ENCODE results near the gene TSEN15.

The TSEN15 gene

DNA sequence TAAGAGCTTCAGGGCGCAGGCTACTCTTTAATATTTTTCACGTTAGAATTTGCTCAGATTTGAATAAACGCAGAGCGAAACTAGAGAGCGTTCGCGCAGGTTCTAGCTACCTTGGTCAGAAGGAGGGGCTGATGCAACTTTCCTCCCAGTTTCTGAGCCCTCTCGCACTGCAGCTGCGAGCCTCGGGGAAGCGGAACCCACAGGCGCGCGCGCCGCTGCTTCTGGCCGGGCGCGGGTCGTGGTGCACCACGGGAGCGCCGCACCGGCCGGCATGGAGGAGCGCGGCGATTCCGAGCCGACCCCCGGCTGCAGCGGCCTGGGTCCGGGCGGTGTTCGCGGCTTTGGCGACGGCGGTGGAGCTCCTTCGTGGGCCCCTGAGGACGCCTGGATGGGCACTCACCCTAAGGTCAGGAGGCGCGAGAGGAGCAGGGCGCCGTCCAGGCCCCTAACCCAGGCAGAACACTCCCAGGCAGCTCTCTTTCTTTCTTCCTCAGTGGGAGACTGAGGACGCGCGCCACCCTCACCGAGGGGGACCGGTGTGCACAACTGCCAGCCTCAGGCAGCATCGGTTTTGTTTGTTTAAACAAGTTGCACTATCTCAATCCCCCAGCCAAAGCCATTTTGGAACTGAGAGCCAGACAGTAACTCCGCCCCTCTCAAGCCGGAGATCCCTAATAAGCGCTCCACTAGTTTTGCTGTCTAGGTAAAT lies at the start of gene TSEN15:
Gene TSEN15 (plus strand): TSS at position 246 of the 709 bp plus-strand sequence. CDS start 26 bp downstream, at position 272.
- peak; percentile 85 for DNase-seq

DNA sequence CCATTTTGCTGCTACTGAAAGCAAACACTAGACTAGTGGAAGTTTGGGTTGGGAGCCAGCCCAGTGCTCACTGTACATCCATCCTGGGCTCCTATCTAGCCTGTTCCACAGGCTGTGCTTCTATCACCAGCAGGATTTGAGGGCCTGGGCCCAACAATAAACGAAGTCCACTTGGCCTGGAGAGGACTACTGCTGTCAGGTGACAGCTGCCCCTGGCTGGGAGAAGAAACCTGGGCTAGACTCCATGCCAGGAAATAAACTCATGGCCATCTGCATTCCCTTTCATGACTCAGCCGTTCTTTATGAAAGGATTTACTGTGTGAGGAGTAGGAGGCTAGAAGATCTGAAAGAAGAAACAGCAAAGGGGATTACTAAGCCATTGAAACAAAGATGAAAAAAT lies 49.5 kb upstream of the TSEN15 start:
- DNase-seq = no peak

DNA sequence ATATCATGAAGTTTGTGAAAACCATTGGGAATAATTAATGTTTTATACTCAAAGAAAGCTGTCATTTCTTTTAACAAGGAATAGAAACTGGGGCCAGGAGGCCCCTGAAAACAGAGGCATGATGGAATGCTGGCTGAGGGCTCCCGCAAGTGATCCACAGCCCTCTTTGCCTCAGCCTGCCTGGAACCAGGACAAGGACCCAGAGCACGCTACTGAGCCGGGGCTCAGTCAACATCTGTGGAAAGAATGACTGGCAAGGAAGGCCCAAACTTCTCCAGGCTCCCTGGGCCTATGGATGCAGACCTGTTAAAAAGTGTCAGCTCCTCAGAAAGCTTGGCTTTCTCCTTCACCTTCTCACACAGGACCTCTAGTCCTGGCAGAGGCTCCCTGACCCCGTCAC lies 46.6 kb upstream of the TSEN15 start:
- no peak for DNase-seq

GRCh38 chr1:184005506-184005905 lies 46.0 kb upstream of the TSEN15 start:
- no peak for DNase-seq

- no peak for DNase-seq
Measured at GRCh38 chr1:184010788-184011187, 40.7 kb upstream of the TSEN15 start.

DNA sequence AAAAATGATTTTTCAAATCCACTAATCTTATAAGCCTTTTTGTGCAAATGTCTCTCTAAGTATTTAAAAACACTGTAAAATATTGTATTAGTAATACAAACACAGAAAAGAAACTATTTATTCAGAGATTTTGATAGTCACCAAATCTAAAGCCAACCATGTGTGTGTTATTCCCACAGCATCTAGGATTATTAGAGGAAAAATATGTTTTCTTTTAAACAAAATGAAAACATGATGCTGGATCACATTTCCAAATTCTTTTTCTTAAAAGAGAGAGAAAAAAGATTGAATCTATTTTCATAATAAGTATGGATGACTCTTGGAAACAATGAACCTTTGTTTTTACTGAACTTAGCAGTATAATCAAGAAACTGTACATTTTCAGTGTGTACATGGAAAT lies 39.3 kb upstream of the TSEN15 start:
- no peak for DNase-seq

GRCh38 chr1:184014271-184014670 lies 37.3 kb upstream of the TSEN15 start:
- DNase-seq = no peak

DNA sequence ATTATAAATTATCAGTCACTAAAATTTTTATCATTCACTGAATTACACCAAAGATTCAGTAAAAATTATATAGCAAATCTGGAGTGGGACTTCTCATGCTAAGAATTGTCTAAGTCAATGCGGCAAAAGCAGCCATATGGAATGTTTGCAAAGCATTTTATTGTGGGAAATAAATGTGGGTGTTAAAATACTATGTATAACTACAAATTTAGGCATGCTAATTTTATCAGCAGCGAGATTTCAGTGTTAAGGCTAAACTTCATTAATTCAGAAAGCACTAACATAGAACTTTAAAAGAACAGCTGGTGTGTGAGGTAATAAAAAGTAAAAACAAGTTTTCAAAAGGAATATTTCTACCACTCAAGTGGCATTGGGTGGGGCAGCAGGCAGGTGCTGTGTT lies 35.4 kb upstream of the TSEN15 start:
- no peak for DNase-seq

DNA sequence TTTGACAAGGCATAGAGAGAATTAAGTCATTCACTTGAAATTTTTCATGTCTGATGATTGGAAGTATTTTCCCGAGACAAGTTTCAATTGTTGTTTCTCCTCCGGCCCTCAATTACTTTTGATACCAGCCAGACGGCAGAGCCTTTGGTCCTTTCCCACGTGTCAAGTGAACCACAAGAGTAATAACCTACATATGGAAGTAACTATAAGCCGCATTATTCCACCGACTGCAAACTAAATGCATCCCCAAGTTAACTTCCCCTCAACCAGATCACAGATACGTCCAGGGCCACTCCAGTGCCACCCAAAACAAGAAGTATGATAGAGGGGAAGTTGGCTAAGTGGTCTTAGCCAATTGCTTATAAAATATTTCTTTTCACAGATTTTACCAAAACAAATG lies 34.2 kb upstream of the TSEN15 start:
- DNase-seq = no peak

- DNase-seq = no peak
Measured at GRCh38 chr1:184018622-184019021, 32.9 kb upstream of the TSEN15 start.

- DNase-seq = no peak
Measured at GRCh38 chr1:184019069-184019468, 32.5 kb upstream of the TSEN15 start.

GRCh38 chr1:184019506-184019905 lies 32.0 kb upstream of the TSEN15 start:
- DNase-seq = no peak

- DNase-seq = no peak
Measured at GRCh38 chr1:184020328-184020727, 31.2 kb upstream of the TSEN15 start.

GRCh38 chr1:184020855-184021254 lies 30.7 kb upstream of the TSEN15 start:
- no peak for DNase-seq

- DNase-seq = peak; percentile 63
Measured at GRCh38 chr1:184021728-184022127, 29.8 kb upstream of the TSEN15 start.

GRCh38 chr1:184022668-184023067 lies 28.9 kb upstream of the TSEN15 start:
- DNase-seq = no peak

DNA sequence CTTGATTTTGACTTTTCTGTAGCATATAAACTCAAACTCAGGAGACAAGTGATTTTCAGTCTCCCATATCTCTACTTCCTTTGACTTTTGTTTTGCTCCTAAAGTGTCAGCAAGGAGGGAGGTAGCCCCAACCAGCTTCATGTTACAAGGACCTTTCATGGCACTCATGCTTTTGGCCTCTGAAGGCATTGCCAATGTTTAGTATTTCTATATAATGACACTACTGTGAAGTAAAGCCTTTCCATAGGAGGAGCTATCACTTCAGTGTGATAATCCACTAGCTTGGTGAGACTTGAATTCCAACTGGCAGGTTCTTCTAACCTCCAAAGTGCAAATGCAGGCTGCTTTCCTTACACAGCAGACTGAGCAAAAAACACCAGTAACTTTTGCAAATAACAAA lies 28.4 kb upstream of the TSEN15 start:
- no peak for DNase-seq

- peak; percentile 6 for DNase-seq
Measured at GRCh38 chr1:184025242-184025675, 26.3 kb upstream of the TSEN15 start.

GRCh38 chr1:184027826-184028695 lies 23.5 kb upstream of the TSEN15 start:
- DNase-seq = no peak

DNA sequence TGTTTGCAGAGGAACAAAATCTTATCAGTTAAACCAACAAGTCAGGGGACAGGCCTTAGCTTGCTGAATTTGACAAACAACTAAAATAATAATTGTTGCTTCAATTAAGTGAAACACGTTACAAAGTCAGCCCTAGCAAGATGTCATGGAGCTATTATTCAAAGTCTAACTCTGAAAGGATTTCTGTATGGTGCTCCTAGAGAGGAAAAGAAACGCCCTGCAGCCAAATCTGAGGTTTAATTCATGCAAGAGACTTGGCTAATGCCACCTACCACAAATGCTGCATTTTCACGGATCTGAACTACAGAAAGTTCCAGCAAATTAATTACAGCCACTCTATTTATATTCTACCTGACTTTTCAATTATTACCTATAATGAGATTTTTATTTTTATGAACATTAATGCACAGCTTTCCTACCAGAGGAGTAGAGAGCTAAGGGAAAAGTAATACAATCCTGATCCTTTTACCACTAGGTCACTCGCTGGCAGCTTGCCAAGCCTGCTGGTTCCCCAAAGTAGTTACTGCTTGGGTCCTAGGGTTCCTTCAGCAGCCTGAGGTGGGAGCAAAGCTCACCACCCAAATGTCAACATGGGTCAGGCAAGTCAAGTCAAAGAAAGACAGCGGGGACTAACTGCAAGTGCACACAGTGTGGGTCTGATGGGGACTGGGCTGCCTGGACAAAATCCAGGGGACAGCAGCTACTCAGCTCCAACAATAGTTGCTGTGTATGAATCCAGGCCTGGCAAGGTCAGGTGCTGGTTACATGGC lies 22.5 kb upstream of the TSEN15 start:
- no peak for DNase-seq

- DNase-seq = no peak
Measured at GRCh38 chr1:184030433-184031091, 21.0 kb upstream of the TSEN15 start.

- no peak for DNase-seq
Measured at GRCh38 chr1:184031092-184031408, 20.5 kb upstream of the TSEN15 start.
